Activated CD4-positive, alpha-beta T cell treated with anti-CD3 and anti-CD28 coated beads, Interleukin-2, amount 50 U/mL, for 4 hours (primary cell): ENCODE results near the gene HMSD.

Experiments
- DNase-seq, 2 experiments: peaks; one replicate each; pipeline ENCODE4 v3.0.0-alpha.2; 2020

The HMSD gene

GRCh38 chr18:63997041-63997440 is 47.9 kb downstream of the HMSD start:
- no peak for DNase-seq

- no peak for DNase-seq
Measured at GRCh38 chr18:63997606-63998005, 48.5 kb downstream of the HMSD start.

DNA sequence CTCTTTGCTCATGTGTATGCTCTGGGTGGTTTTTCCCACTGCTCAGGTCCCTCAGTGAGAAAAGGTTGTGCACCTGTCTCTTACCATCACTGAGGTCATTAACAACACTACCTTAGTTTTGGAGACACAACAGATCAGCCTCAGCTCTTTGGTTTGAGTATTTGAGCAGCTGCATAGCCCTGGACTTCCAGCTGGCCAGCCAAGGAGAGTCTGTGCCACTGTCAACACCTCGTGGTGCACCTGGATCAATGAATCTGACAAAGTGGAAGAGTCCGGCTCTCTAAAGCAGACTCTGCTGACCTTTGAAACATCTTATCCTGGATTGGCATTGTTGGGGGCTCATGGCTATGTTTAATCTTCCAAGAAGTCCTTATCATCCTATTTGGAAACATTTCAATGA is 50.8 kb downstream of the HMSD start:
- no peak for DNase-seq

GRCh38 chr18:64002581-64002980 is 53.5 kb downstream of the HMSD start:
- DNase-seq = no peak

- DNase-seq = no peak
Measured at GRCh38 chr18:64009305-64009704, 60.2 kb downstream of the HMSD start.
